Measurements from ENCODE around the gene ZNF835. TPM values are rescaled to one million over a fixed set of nuclear protein-coding genes. Genes with fewer than 3 reads are reported as not detected.

ZNF835 gene
- total RNA-seq, 1 experiment from 2014 or later = 0.04 TPM

- DNase-seq (ENCODE audit: low spot score) = no peak
These were observed 7.5 kb downstream of the ZNF835 start for GRCh38 chr19:56663931-56664500.

GRCh38 chr19:56661248-56661647, 10.3 kb downstream of the ZNF835 start:
- no peak for DNase-seq (ENCODE audit: low spot score)

- DNase-seq (ENCODE audit: low spot score) = no peak
These were observed 11.0 kb downstream of the ZNF835 start for GRCh38 chr19:56660381-56661107.

- DNase-seq (ENCODE audit: low spot score) = no peak
These were observed 17.4 kb downstream of the ZNF835 start for GRCh38 chr19:56654151-56654550.

GRCh38 chr19:56643460-56643955, 28.0 kb downstream of the ZNF835 start:
- DNase-seq (ENCODE audit: low spot score) = no peak

GRCh38 chr19:56642711-56643459, 28.7 kb downstream of the ZNF835 start, which contains the start of gene SMIM17:
Gene SMIM17 (plus strand): TSS chr19:56643159. CDS start chr19:56645668, 2,509 bp downstream.
- no peak for DNase-seq (ENCODE audit: low spot score)

- no peak for DNase-seq (ENCODE audit: low spot score)
These were observed 32.3 kb downstream of the ZNF835 start for GRCh38 chr19:56639217-56639616.

- peak; percentile 88 for DNase-seq (ENCODE audit: low spot score)
These were observed 33.5 kb downstream of the ZNF835 start for GRCh38 chr19:56637976-56638555.

GRCh38 chr19:56633021-56633420, 38.5 kb downstream of the ZNF835 start:
- no peak for DNase-seq (ENCODE audit: low spot score)

GRCh38 chr19:56625708-56626107, 45.8 kb downstream of the ZNF835 start:
- DNase-seq (ENCODE audit: low spot score) = no peak

GRCh38 chr19:56623006-56623405, 48.6 kb downstream of the ZNF835 start:
- no peak for DNase-seq (ENCODE audit: low spot score)

- no peak for DNase-seq (ENCODE audit: low spot score)
These were observed 49.2 kb downstream of the ZNF835 start for GRCh38 chr19:56622374-56622773.

GRCh38 chr19:56619121-56619520, 52.4 kb downstream of the ZNF835 start:
- DNase-seq (ENCODE audit: low spot score) = no peak

- DNase-seq (ENCODE audit: low spot score) = no peak
These were observed 54.0 kb downstream of the ZNF835 start for GRCh38 chr19:56617531-56617930.

- DNase-seq (ENCODE audit: low spot score) = no peak
These were observed 57.9 kb downstream of the ZNF835 start for GRCh38 chr19:56613639-56614038.

GRCh38 chr19:56612737-56613136, 58.8 kb downstream of the ZNF835 start:
- no peak for DNase-seq (ENCODE audit: low spot score)

Other genes with a start within 250 kb of the ZNF835 start
- 2.9 and 6.4 TPM in 2 replicates for gene ZNF667, start 194.4 kb downstream of the ZNF835 start, total RNA-seq (2014; rRNA removed; shearing (Covaris generic))
- 1.4 and 1.6 TPM in 2 replicates for gene ZNF471, start 163.9 kb downstream of the ZNF835 start, total RNA-seq (2014; rRNA removed; shearing (Covaris generic))
- gene ZFP28, start 132.8 kb downstream of the ZNF835 start, total RNA-seq (2014; rRNA removed; shearing (Covaris generic)) = 3.9 and 4.7 TPM in 2 replicates
- 0.68 and 1.6 TPM in 2 replicates for gene ZNF470, start 104.3 kb downstream of the ZNF835 start, total RNA-seq (2014; rRNA removed; shearing (Covaris generic))
- gene ZNF71, start 76.5 kb downstream of the ZNF835 start, total RNA-seq (2014; rRNA removed; shearing (Covaris generic)) = 11.5 and 13.2 TPM in 2 replicates
- not detected in 2 replicates for gene SMIM17, start 28.6 kb downstream of the ZNF835 start, total RNA-seq (2014; rRNA removed; shearing (Covaris generic))
- 0.90 and 2.8 TPM in 2 replicates for gene PEG3, start 169.0 kb upstream of the ZNF835 start, total RNA-seq (2014; rRNA removed; shearing (Covaris generic))
- gene ZIM2, start 169.0 kb upstream of the ZNF835 start, total RNA-seq (2014; rRNA removed; shearing (Covaris generic)) = 0.14 and 0.31 TPM in 2 replicates

All from H4 (cell line).